HepG2 (cell line): Measurements from ENCODE around the gene EPHX1. TPM values are rescaled to one million over a fixed set of nuclear protein-coding genes. Genes with fewer than 3 reads are reported as not detected.
A peak's percentile ranks its signal among the peaks of the same experiment; 100 is the strongest.

Experiments used
- EP300 ChIP-seq, 3 experiments: sonication (generic) in 1 of 3; formaldehyde crosslinking in 1 of 3; IDR thresholded peaks; 2 replicates each; pipeline versions ENCODE4 v1.5.1 to v1.6.1; 2011 to 2020; ENCODE audit warnings: low read depth in 2 of 3, low read length in 2 of 3, borderline replicate concordance in 1 of 3, improper control_type of control experiment in 1 of 3, mild to moderate bottlenecking in 1 of 3, missing genetic modification reagents in 1 of 3, moderate library complexity in 1 of 3
- FOXJ3 ChIP-seq: sonication (generic); formaldehyde crosslinking; IDR thresholded peaks from 2 replicates; pipeline ENCODE4 v1.4.0; 2020; ENCODE audit warnings: missing genetic modification reagents, mild to moderate bottlenecking, borderline replicate concordance
- MZF1 ChIP-seq: sonication (generic); formaldehyde crosslinking; IDR thresholded peaks from 2 replicates; pipeline ENCODE4 v1.8.1; 2023; ENCODE audit warnings: mild to moderate bottlenecking, missing genetic modification reagents, borderline replicate concordance
- NR2F6 ChIP-seq, 2 experiments: IDR thresholded peaks; 2 replicates each; pipeline ENCODE4 v1.6.1; 2016; ENCODE audit warnings: antibody characterized with exemption in 1 of 2, mild to moderate bottlenecking in 1 of 2
- RFXANK ChIP-seq: IDR thresholded peaks from 2 replicates; pipeline ENCODE4 v1.6.1; 2016
- RFXAP ChIP-seq: sonication (generic); formaldehyde crosslinking; IDR thresholded peaks from 2 replicates; pipeline ENCODE4 v1.4.0; 2020; ENCODE audit warnings: missing genetic modification reagents, borderline replicate concordance
- TFE3 ChIP-seq: IDR thresholded peaks from 2 replicates; pipeline ENCODE4 v1.6.1; 2016
- ZNF12 ChIP-seq: sonication (generic); formaldehyde crosslinking; IDR thresholded peaks from 2 replicates; pipeline ENCODE4 v1.5.0; 2020; ENCODE audit warnings: missing genetic modification reagents
- ZNF431 ChIP-seq: sonication (generic); formaldehyde crosslinking; IDR thresholded peaks from 2 replicates; pipeline ENCODE4 v1.9.0; 2022; ENCODE audit warnings: missing genetic modification reagents, low read depth, mild to moderate bottlenecking, borderline replicate concordance
- ZNF878 ChIP-seq: sonication (generic); formaldehyde crosslinking; IDR thresholded peaks from 2 replicates; pipeline ENCODE4 v1.8.1; 2023; ENCODE audit warnings: mild to moderate bottlenecking, missing genetic modification reagents, moderate library complexity
- ZSCAN21 ChIP-seq: sonication (generic); formaldehyde crosslinking; IDR thresholded peaks from 2 replicates; pipeline ENCODE4 v1.8.0; 2022; ENCODE audit warnings: mild to moderate bottlenecking, missing genetic modification reagents, moderate library complexity, borderline replicate concordance
- polyA plus RNA-seq, 8 experiments: library from polyadenylated mRNA; depleted of rRNA in 3 of 8; stranded (reverse) in 7 of 8; unstranded in 1 of 8; fragments of >200 nt; fragmentation: Illumina TruSeq in 4 of 8; extraction: Trizol in 4 of 8; gene quantifications; 2 replicates each; pipeline versions ENCODE4 v1.2.1 to v1.2.3, GENCODE V29; 2011 to 2016; ENCODE audit warnings: low read depth in 4 of 8, missing spikeins in 1 of 8, mixed read lengths in 1 of 8; ENCODE audit not compliant: insufficient read depth in 1 of 8
- total RNA-seq, 5 experiments: library from RNA; depleted of rRNA; stranded (reverse); fragments of >200 nt; fragmentation: Illumina TruSeq; extraction: Trizol; gene quantifications; 2 replicates each; pipeline ENCODE4 v1.2.3, GENCODE V29; 2016; ENCODE audit warnings: low read depth in 1 of 5
- TF ChIP-seq, protein P1 (sequence below): sonication (generic); formaldehyde crosslinking; IDR thresholded peaks from 2 replicates; pipeline ENCODE4 v1.8.0; 2022; ENCODE audit warnings: missing genetic modification reagents, low read depth, mild to moderate bottlenecking, borderline replicate concordance
- TF ChIP-seq, protein P2 (sequence below): fragments of 450-650 bp; IDR thresholded peaks from 2 replicates; pipeline ENCODE4 v1.6.1; 2016
- TF ChIP-seq, protein P3 (sequence below): sonication (generic); formaldehyde crosslinking; IDR thresholded peaks from 2 replicates; pipeline ENCODE4 v1.5.0; 2020; ENCODE audit warnings: mild to moderate bottlenecking, missing genetic modification reagents
- TF ChIP-seq, protein P4 (sequence below): sonication (generic); formaldehyde crosslinking; IDR thresholded peaks from 2 replicates; pipeline ENCODE4 v1.4.0; 2020; ENCODE audit warnings: missing genetic modification reagents, mild to moderate bottlenecking, borderline replicate concordance
- TF ChIP-seq, protein P5 (sequence below): sonication (generic); formaldehyde crosslinking; IDR thresholded peaks from 2 replicates; pipeline ENCODE4 v1.4.0; 2020; ENCODE audit warnings: mild to moderate bottlenecking, missing genetic modification reagents
- TF ChIP-seq, protein P6 (sequence below): sonication (generic); formaldehyde crosslinking; IDR thresholded peaks from 2 replicates; pipeline ENCODE4 v1.4.0; 2020; ENCODE audit warnings: missing genetic modification reagents, low read depth, mild to moderate bottlenecking, borderline replicate concordance

The EPHX1 gene
- total and polyA plus RNA-seq, 2 of the 13 experiments (the other 11 are each of a cell fraction or from before 2014, with no cell fraction given) = 27.7 to 36.5 TPM

DNA sequence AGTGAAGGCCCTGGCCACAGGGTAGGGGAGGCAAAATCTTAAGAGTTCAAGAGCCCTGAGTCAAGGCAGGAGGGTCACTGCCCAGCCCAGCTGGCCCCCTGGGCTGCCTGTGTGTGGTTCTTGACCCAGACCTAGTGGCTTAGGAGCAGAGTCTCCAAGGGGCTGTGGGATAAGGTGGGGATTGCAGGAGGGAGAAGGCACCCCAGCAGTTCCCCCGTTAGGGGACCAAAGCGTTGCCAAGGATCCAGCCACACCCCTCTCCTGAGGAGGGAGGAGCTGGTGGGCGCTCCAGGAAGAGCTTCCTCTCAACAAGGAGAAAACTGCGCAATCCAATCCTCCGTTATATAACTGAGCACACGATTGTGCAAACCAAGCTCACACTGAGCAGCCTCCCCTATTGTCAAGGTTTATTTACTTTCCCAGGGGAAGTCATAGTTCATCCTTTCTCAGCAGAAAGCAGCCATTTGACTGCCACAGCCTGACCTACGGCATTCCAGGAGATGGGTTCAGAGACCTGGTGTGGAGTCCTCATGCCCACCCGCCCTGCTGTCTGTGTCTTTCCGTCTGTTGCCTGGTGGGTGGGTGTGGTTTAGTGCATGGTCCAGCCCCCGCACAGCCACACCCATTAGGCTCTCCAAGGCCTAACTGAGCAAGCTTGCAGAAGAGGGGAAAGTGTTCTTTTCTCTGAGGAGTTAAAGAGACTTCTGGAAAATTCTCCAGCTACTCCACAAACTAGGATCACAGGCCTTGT, 3.5 kb downstream of the EPHX1 start (continued):
- TF ChIP-seq ZNF431 (CRISPR knock-in tag) (peak; percentile 91; the same call in 1 of the 2 replicates), ZNF12 (CRISPR knock-in tag) (peak; percentile 89), NR2F6 (IDR thresholded peaks at IDR 0.05) (peak; percentile 96), NR2F6 (CRISPR knock-in tag; IDR thresholded peaks at IDR 0.05) (peak; percentile 96), ZSCAN21 (CRISPR knock-in tag) (peak; percentile 77; the same call in 1 of the 2 replicates), MZF1 (peak; percentile 41; the same call in 1 of the 2 replicates), RFXANK (peak; percentile 74; the same call in 1 of the 2 replicates), ZNF878 (no peak), RFXAP (CRISPR knock-in tag) (peak; percentile 95), EP300 (IDR thresholded peaks at IDR 0.05; ENCODE audit: low read depth in 2 of 2, low read length in 2 of 2) (peak; percentile 95 to 96), EP300 (CRISPR knock-in tag; IDR thresholded peaks at IDR 0.05; ENCODE audit: borderline replicate concordance) (peak; percentile 95), TFE3 (CRISPR knock-in tag) (peak; percentile 87), FOXJ3 (CRISPR knock-in tag) (peak; percentile 98)
- TF ChIP-seq, protein P1, sequence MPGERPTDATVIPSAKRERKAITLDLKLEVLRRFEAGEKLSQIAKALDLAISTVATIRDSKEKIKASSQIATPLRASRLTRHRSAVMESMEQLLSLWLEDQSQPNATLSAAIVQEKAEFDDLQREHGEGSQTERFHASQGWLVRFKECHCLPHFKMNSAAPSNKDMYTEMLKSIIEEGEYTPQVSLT (CRISPR knock-in tag) = no peak
- TF ChIP-seq, protein P2, sequence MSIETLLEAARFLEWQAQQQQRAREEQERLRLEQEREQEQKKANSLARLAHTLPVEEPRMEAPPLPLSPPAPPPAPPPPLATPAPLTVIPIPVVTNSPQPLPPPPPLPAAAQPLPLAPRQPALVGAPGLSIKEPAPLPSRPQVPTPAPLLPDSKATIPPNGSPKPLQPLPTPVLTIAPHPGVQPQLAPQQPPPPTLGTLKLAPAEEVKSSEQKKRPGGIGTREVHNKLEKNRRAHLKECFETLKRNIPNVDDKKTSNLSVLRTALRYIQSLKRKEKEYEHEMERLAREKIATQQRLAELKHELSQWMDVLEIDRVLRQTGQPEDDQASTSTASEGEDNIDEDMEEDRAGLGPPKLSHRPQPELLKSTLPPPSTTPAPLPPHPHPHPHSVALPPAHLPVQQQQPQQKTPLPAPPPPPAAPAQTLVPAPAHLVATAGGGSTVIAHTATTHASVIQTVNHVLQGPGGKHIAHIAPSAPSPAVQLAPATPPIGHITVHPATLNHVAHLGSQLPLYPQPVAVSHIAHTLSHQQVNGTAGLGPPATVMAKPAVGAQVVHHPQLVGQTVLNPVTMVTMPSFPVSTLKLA = peak; percentile 60
- TF ChIP-seq, protein P3, sequence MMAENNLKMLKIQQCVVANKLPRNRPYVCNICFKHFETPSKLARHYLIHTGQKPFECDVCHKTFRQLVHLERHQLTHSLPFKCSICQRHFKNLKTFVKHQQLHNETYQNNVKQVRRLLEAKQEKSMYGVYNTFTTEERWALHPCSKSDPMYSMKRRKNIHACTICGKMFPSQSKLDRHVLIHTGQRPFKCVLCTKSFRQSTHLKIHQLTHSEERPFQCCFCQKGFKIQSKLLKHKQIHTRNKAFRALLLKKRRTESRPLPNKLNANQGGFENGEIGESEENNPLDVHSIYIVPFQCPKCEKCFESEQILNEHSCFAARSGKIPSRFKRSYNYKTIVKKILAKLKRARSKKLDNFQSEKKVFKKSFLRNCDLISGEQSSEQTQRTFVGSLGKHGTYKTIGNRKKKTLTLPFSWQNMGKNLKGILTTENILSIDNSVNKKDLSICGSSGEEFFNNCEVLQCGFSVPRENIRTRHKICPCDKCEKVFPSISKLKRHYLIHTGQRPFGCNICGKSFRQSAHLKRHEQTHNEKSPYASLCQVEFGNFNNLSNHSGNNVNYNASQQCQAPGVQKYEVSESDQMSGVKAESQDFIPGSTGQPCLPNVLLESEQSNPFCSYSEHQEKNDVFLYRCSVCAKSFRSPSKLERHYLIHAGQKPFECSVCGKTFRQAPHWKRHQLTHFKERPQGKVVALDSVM (CRISPR knock-in tag) = no peak
- TF ChIP-seq, protein P4, sequence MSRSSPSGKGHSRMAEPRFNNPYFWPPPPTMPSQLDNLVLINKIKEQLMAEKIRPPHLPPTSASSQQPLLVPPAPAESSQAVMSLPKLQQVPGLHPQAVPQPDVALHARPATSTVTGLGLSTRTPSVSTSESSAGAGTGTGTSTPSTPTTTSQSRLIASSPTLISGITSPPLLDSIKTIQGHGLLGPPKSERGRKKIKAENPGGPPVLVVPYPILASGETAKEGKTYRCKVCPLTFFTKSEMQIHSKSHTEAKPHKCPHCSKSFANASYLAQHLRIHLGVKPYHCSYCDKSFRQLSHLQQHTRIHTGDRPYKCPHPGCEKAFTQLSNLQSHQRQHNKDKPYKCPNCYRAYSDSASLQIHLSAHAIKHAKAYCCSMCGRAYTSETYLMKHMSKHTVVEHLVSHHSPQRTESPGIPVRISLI (CRISPR knock-in tag) = peak; percentile 63; the same call in 1 of the 2 replicates
- TF ChIP-seq, protein P5, sequence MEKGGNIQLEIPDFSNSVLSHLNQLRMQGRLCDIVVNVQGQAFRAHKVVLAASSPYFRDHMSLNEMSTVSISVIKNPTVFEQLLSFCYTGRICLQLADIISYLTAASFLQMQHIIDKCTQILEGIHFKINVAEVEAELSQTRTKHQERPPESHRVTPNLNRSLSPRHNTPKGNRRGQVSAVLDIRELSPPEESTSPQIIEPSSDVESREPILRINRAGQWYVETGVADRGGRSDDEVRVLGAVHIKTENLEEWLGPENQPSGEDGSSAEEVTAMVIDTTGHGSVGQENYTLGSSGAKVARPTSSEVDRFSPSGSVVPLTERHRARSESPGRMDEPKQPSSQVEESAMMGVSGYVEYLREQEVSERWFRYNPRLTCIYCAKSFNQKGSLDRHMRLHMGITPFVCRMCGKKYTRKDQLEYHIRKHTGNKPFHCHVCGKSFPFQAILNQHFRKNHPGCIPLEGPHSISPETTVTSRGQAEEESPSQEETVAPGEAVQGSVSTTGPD = peak; percentile 73
- TF ChIP-seq, protein P6, sequence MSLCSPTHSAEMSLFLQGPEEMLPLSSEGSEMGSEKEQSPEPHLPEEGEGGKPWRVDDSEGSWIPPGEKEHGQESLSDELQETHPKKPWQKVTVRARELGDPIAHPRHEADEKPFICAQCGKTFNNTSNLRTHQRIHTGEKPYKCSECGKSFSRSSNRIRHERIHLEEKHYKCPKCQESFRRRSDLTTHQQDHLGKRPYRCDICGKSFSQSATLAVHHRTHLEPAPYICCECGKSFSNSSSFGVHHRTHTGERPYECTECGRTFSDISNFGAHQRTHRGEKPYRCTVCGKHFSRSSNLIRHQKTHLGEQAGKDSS (CRISPR knock-in tag) = peak; percentile 72; the same call in 1 of the 2 replicates
